Measurements from ENCODE around the gene PCBP2.
A peak's percentile ranks its signal among the peaks of the same experiment; 100 is the strongest.
"Not testable (repeated sequence)": the region's sequence is repeated elsewhere in the genome, so short reads cannot be mapped to it uniquely, and the experiment has no call there.

The PCBP2 gene

GRCh38 chr12:53451661-53452158 lies at the start of gene PCBP2:
TSS of gene PCBP2 (plus strand) at chr12:53452102. CDS start at chr12:53454801, 2,699 bp downstream.
- DNase-seq = peak; percentile 100

- DNase-seq = not testable (repeated sequence)
Measured at GRCh38 chr12:53402351-53402750, 49.6 kb upstream of the PCBP2 start.

- DNase-seq = no peak
Measured at GRCh38 chr12:53402871-53403270, 49.0 kb upstream of the PCBP2 start.

GRCh38 chr12:53410951-53411350 lies 41.0 kb upstream of the PCBP2 start:
- DNase-seq = no peak

- DNase-seq = no peak
Measured at GRCh38 chr12:53413485-53414204, 38.3 kb upstream of the PCBP2 start.

GRCh38 chr12:53414756-53415417 lies 37.0 kb upstream of the PCBP2 start:
- no peak for DNase-seq

- DNase-seq = peak; percentile 34
Measured at GRCh38 chr12:53415752-53416389, 36.0 kb upstream of the PCBP2 start.

GRCh38 chr12:53417291-53417816 lies 34.5 kb upstream of the PCBP2 start:
- not testable (repeated sequence) for DNase-seq

- no peak for DNase-seq
Measured at GRCh38 chr12:53418221-53418620, 33.7 kb upstream of the PCBP2 start.

- no peak for DNase-seq
Measured at GRCh38 chr12:53419756-53420155, 32.1 kb upstream of the PCBP2 start.

- DNase-seq = not testable (repeated sequence)
Measured at GRCh38 chr12:53422247-53422646, 29.7 kb upstream of the PCBP2 start.

GRCh38 chr12:53423597-53423996 lies 28.3 kb upstream of the PCBP2 start, which contains the start of gene AMHR2:
TSS of gene AMHR2 (plus strand) at chr12:53423855. CDS start at chr12:53423935, 80 bp downstream.
- DNase-seq = no peak

GRCh38 chr12:53424626-53425514 lies 27.0 kb upstream of the PCBP2 start:
- no peak for DNase-seq

GRCh38 chr12:53425515-53426150 lies 26.3 kb upstream of the PCBP2 start:
- no peak for DNase-seq

- peak; percentile 89 for DNase-seq
Measured at GRCh38 chr12:53427905-53428594, 23.9 kb upstream of the PCBP2 start.

GRCh38 chr12:53428741-53429140 lies 23.2 kb upstream of the PCBP2 start:
- DNase-seq = no peak

- no peak for DNase-seq
Measured at GRCh38 chr12:53430116-53430515, 21.8 kb upstream of the PCBP2 start.

GRCh38 chr12:53431187-53431586 lies 20.7 kb upstream of the PCBP2 start:
- DNase-seq = peak; percentile 38

GRCh38 chr12:53435326-53435725 lies 16.6 kb upstream of the PCBP2 start:
- DNase-seq = not testable (repeated sequence)

GRCh38 chr12:53439582-53439981 lies 12.3 kb upstream of the PCBP2 start:
- not testable (repeated sequence) for DNase-seq
